ENCODE results near the gene CTNNBL1. TPM values are rescaled to one million over a fixed set of nuclear protein-coding genes. Genes with fewer than 3 reads are reported as not detected.

Gene CTNNBL1
- total RNA-seq, 1 experiment from 2014 or later = 64.4 TPM

GRCh38 chr20:37797669-37798175, 103.9 kb downstream of the CTNNBL1 start:
- no peaks in the 10 kb centered on the region for H3K9me3 Mint-ChIP-seq
- no peak for DNase-seq (ENCODE audit: low spot score)
- no peaks in the 10 kb centered on the region for H3K27me3 Mint-ChIP-seq (ENCODE audit: low read depth)
- POLR2A ChIA-PET = no interaction called here
- no peaks in the 10 kb centered on the region for H3K4me1 Mint-ChIP-seq
- TF ChIP-seq OVOL2 (CRISPR knock-in tag; IDR thresholded peaks at IDR 0.05; ENCODE audit: borderline replicate concordance) = no peak
- no peak for TF ChIP-seq AR (CRISPR knock-in tag; IDR thresholded peaks at IDR 0.05)
- no peak overlapping the region for H3K4me3 Mint-ChIP-seq
- CTCF ChIA-PET = interaction anchor here (0.6 to 1.2 kb wide), 2 partner anchors 234 to 247 kb away, joined by 3 to 5 read pairs; no protein-coding TSS in a partner anchor
- H3K27ac Mint-ChIP-seq = peak overlapping the region; percentile 1
- peaks cover under 1% of the 10 kb centered on the region; the same call in 1 of the 2 replicates for H3K36me3 Mint-ChIP-seq
- no peak for ATAC-seq

GRCh38 chr20:37798312-37798711, 104.5 kb downstream of the CTNNBL1 start:
- CTCF ChIA-PET = interaction anchor here (0.6 kb wide), 1 partner anchor 246 kb away, joined by 3 read pairs; no protein-coding TSS in a partner anchor
- DNase-seq (ENCODE audit: low spot score) = no peak
- peaks cover 3% of the 10 kb centered on the region for H3K36me3 Mint-ChIP-seq
- H3K9me3 Mint-ChIP-seq = no peaks in the 10 kb centered on the region
- H3K4me3 Mint-ChIP-seq = no peak overlapping the region
- H3K27me3 Mint-ChIP-seq (ENCODE audit: low read depth) = no peaks in the 10 kb centered on the region
- no peak overlapping the region; the same call in 1 of the 2 replicates for H3K27ac Mint-ChIP-seq
- no peak for ATAC-seq
- POLR2A ChIA-PET = no interaction called here
- H3K4me1 Mint-ChIP-seq = no peaks in the 10 kb centered on the region
- TF ChIP-seq ETV6 (CRISPR knock-in tag; IDR thresholded peaks at IDR 0.05) = no peak
- TF ChIP-seq USF1 (CRISPR knock-in tag; IDR thresholded peaks at IDR 0.05) = no peak
- TF ChIP-seq FOXJ3 (CRISPR knock-in tag; IDR thresholded peaks at IDR 0.05; ENCODE audit: borderline replicate concordance) = no peak
- no peak for TF ChIP-seq OVOL2 (CRISPR knock-in tag; IDR thresholded peaks at IDR 0.05; ENCODE audit: borderline replicate concordance)
- no peak for TF ChIP-seq CREM (CRISPR knock-in tag; IDR thresholded peaks at IDR 0.05)
- TF ChIP-seq PRRX2 (CRISPR knock-in tag; IDR thresholded peaks at IDR 0.05) = no peak
- TF ChIP-seq ATF3 (CRISPR knock-in tag; conservative IDR thresholded peaks at IDR 0.05) = no peak
- TF ChIP-seq RORB (CRISPR knock-in tag; IDR thresholded peaks at IDR 0.05) = no peak
- no peak for TF ChIP-seq MYBL2 (CRISPR knock-in tag; IDR thresholded peaks at IDR 0.05)
- no peak for TF ChIP-seq FOXP4 (CRISPR knock-in tag; IDR thresholded peaks at IDR 0.05)
- no peak for TF ChIP-seq USF2 (CRISPR knock-in tag; IDR thresholded peaks at IDR 0.05)
- no peak for TF ChIP-seq CBFB (CRISPR knock-in tag; IDR thresholded peaks at IDR 0.05; ENCODE audit: low read depth)

- no peaks in the 10 kb centered on the region for H3K9me3 Mint-ChIP-seq
- POLR2A ChIA-PET = no interaction called here
- H3K27me3 Mint-ChIP-seq (ENCODE audit: low read depth) = no peaks in the 10 kb centered on the region
- CTCF ChIA-PET = no interaction called here
- H3K4me1 Mint-ChIP-seq = no peaks in the 10 kb centered on the region
- peaks cover 3% of the 10 kb centered on the region for H3K36me3 Mint-ChIP-seq
- ATAC-seq (no peak), DNase-seq (ENCODE audit: low spot score) (no peak)
- no peak overlapping the region for H3K27ac Mint-ChIP-seq
- H3K4me3 Mint-ChIP-seq = no peak overlapping the region
- TF ChIP-seq USF2 (CRISPR knock-in tag; IDR thresholded peaks at IDR 0.05) = no peak
- no peak for TF ChIP-seq E2F1 (CRISPR knock-in tag; IDR thresholded peaks at IDR 0.05)
- no peak for TF ChIP-seq ZBTB43 (CRISPR knock-in tag; IDR thresholded peaks at IDR 0.05)
- no peak for TF ChIP-seq PREB (CRISPR knock-in tag; IDR thresholded peaks at IDR 0.05; ENCODE audit: borderline replicate concordance)
- TF ChIP-seq NFATC4 (CRISPR knock-in tag; IDR thresholded peaks at IDR 0.05) = no peak
Observed at GRCh38 chr20:37800618-37801017, 106.8 kb downstream of the CTNNBL1 start.
